HG03108 (cell line): ENCODE data around the gene CPNE8.

Experiments
- ATAC-seq: cut with Tn5 transposase; IDR thresholded peaks from one replicate; pipeline ENCODE4 v1.9.1; 2021; ENCODE audit warnings: moderate library complexity; ENCODE audit not compliant: unreplicated experiment

The CPNE8 gene

GRCh38 chr12:38653650-38654049, 251.7 kb downstream of the CPNE8 start:
- ATAC-seq: no peak

GRCh38 chr12:38648813-38649212, 256.6 kb downstream of the CPNE8 start:
- ATAC-seq: no peak

- no peak for ATAC-seq
Observed at GRCh38 chr12:38646146-38646545, 259.2 kb downstream of the CPNE8 start.

GRCh38 chr12:38639625-38640024, 265.8 kb downstream of the CPNE8 start:
- no peak for ATAC-seq

- ATAC-seq: no peak
Observed at GRCh38 chr12:38638401-38638800, 267.0 kb downstream of the CPNE8 start.

GRCh38 chr12:38633511-38633910, 271.9 kb downstream of the CPNE8 start:
- ATAC-seq: no peak

- ATAC-seq: no peak
Observed at GRCh38 chr12:38629064-38629463, 276.3 kb downstream of the CPNE8 start.

GRCh38 chr12:38628288-38628687, 277.1 kb downstream of the CPNE8 start:
- ATAC-seq: no peak

- ATAC-seq: no peak
Observed at GRCh38 chr12:38625306-38625705, 280.1 kb downstream of the CPNE8 start.

- no peak for ATAC-seq
Observed at GRCh38 chr12:38614171-38614570, 291.2 kb downstream of the CPNE8 start.

- ATAC-seq: no peak
Observed at GRCh38 chr12:38610808-38611350, 294.5 kb downstream of the CPNE8 start.

GRCh38 chr12:38607295-38607694, 298.1 kb downstream of the CPNE8 start:
- no peak for ATAC-seq
